OCI-LY1 (cell line): Measurements from ENCODE around the gene UCP2.

ENCODE experiments used
- CTCF ChIP-seq: fragments of 200-600 bp; sonication (generic), shearing (Covaris generic); IDR thresholded peaks from 2 replicates; pipeline ENCODE4 v1.5.1; 2017; ENCODE audit warnings: mild to moderate bottlenecking, antibody characterized with exemption, low read length, moderate library complexity, mixed read lengths
- EZH2 ChIP-seq: fragments of 200-600 bp; sonication (generic), shearing (Covaris generic); IDR thresholded peaks from 2 replicates; pipeline ENCODE4 v1.8.0; 2017; ENCODE audit warnings: borderline replicate concordance, mixed run types, mild to moderate bottlenecking, antibody characterized with exemption, low read length, moderate library complexity, mixed read lengths

- no peak for TF ChIP-seq CTCF
- no peak for TF ChIP-seq EZH2
These were observed 13.6 kb upstream of the UCP2 start for GRCh38 chr11:73996161-73996747.
